GM23248 (cell line): ENCODE results near the gene PHACTR3. TPM values are rescaled to one million over a fixed set of nuclear protein-coding genes. Genes with fewer than 3 reads are reported as not detected.

Source experiments
- DNase-seq: peaks from one replicate; pipeline ENCODE4 v3.0.0-alpha.2; 2015
- H2AFZ ChIP-seq: fragments of 200-600 bp; sonication (generic); 2 replicates; pipeline ENCODE4 v1.6.1; 2016; ENCODE audit warnings: antibody characterized with exemption
- H3F3A ChIP-seq: fragments of 200-600 bp; sonication (generic); 2 replicates; pipeline ENCODE4 v1.6.1; 2016; ENCODE audit warnings: mild to moderate bottlenecking, antibody characterized with exemption, mixed run types; ENCODE audit not compliant: insufficient read depth
- H3K27ac ChIP-seq: fragments of 200-600 bp; sonication (generic); 2 replicates; pipeline ENCODE4 v1.5.1; 2016; ENCODE audit warnings: mild to moderate bottlenecking
- H3K27me3 ChIP-seq: fragments of 200-600 bp; sonication (generic); replicated peaks from 2 replicates; pipeline ENCODE4 v1.6.1; 2016; ENCODE audit warnings: mild to moderate bottlenecking; ENCODE audit not compliant: insufficient read depth
- H3K36me3 ChIP-seq: fragments of 200-600 bp; sonication (generic); 2 replicates; pipeline ENCODE4 v1.6.1; 2016; ENCODE audit warnings: low read depth, mild to moderate bottlenecking
- H3K4me1 ChIP-seq: fragments of 200-600 bp; sonication (generic); 2 replicates; pipeline ENCODE4 v1.6.1; 2016; ENCODE audit warnings: mild to moderate bottlenecking; ENCODE audit not compliant: insufficient read depth
- H3K4me2 ChIP-seq: fragments of 200-600 bp; sonication (generic); one replicate; pipeline ENCODE4 v1.6.1; 2016; ENCODE audit warnings: mild to moderate bottlenecking; ENCODE audit not compliant: unreplicated experiment
- H3K4me3 ChIP-seq: fragments of 200-600 bp; sonication (generic); 2 replicates; pipeline ENCODE4 v1.5.1; 2016; ENCODE audit warnings: mild to moderate bottlenecking
- H3K79me2 ChIP-seq: fragments of 200-600 bp; sonication (generic); 2 replicates; pipeline ENCODE4 v1.6.1; 2016; ENCODE audit warnings: mild to moderate bottlenecking; ENCODE audit not compliant: insufficient read depth
- H3K9ac ChIP-seq: fragments of 200-600 bp; sonication (generic); 2 replicates; pipeline ENCODE4 v1.6.1; 2016; ENCODE audit warnings: mild to moderate bottlenecking
- H3K9me2 ChIP-seq: fragments of 200-600 bp; sonication (generic); 2 replicates; pipeline ENCODE4 v1.6.1; 2016; ENCODE audit warnings: mixed run types, mild to moderate bottlenecking, moderate library complexity; ENCODE audit not compliant: insufficient read depth
- H3K9me3 ChIP-seq: fragments of 200-600 bp; sonication (generic); one replicate; pipeline ENCODE4 v1.6.1; 2017; ENCODE audit warnings: low read depth
- H4K20me1 ChIP-seq: fragments of 200-600 bp; sonication (generic); 2 replicates; pipeline ENCODE4 v1.6.0; 2016; ENCODE audit not compliant: insufficient read depth
- EZH2 ChIP-seq: fragments of 200-600 bp; sonication (generic); IDR thresholded peaks from 2 replicates; pipeline ENCODE4 v1.6.1; 2018; ENCODE audit warnings: antibody characterized with exemption, mild to moderate bottlenecking; ENCODE audit not compliant: insufficient read depth, poor library complexity, severe bottlenecking
- EZH2phosphoT487 ChIP-seq: fragments of 200-600 bp; sonication (generic); IDR thresholded peaks from 2 replicates; pipeline ENCODE4 v1.6.1; 2018; ENCODE audit warnings: antibody characterized with exemption, moderate library complexity, mild to moderate bottlenecking, low read depth; ENCODE audit not compliant: insufficient read depth
- WGBS, 2 experiments: methylation state at CpG; one replicate each; pipeline ENCODE4 v1.1.6; 2015 to 2017; ENCODE audit warnings: low lambda C conversion rate in 2 of 2, low coverage in 1 of 2; ENCODE audit errors: missing lambda C conversion rate in 2 of 2; 5-methylcytosine and 5-hydroxymethylcytosine counted together
- in situ Hi-C: fragments of 300-500 bp; cut with MboI; formaldehyde crosslinking; loops from 2 replicates; pipeline ENCODE4 v1.15.0; 2020
- polyA plus RNA-seq: library from polyadenylated mRNA; unstranded; fragments of >200 nt; fragmentation: Nextera tagmentation; extraction: Ambion mirVana; gene quantifications from 2 replicates; pipeline ENCODE4 v1.2.1, GENCODE V29; 2016
- total RNA-seq: library from RNA; depleted of rRNA; stranded (reverse); fragments of >200 nt; shearing (Covaris generic); gene quantifications from 2 replicates; pipeline ENCODE4 v1.2.3, GENCODE V29; 2014

The PHACTR3 gene
- total and polyA plus RNA-seq, 2 experiments from 2014 or later: not detected

GRCh38 chr20:59782986-59783640, 178.8 kb downstream of the PHACTR3 start:
- Histone ChIP-seq H3K27me3 (no peaks in the 10 kb centered on the region), H3K9me2 (no peaks in the 10 kb centered on the region), H3K27ac (no peak overlapping the region), H3K4me1 (no peaks in the 10 kb centered on the region), H3K9ac (no peak overlapping the region), H3K9me3 (no peaks in the 10 kb centered on the region), H2AFZ (no peak overlapping the region), H4K20me1 (no peaks in the 10 kb centered on the region), H3K4me2 (no peak overlapping the region), H3K79me2 (no peaks in the 10 kb centered on the region), H3K36me3 (no peaks in the 10 kb centered on the region), H3F3A (no peaks in the 10 kb centered on the region), H3K4me3 (no peak overlapping the region)
- 24 to 27% methylated on average over 14 of the region's 14 CpGs for WGBS, 2 experiments
- DNase-seq: peak; percentile 56
- no peak for TF ChIP-seq EZH2phosphoT487
- TF ChIP-seq EZH2: no peak
- in situ Hi-C loops: no loop called here

- Histone ChIP-seq H2AFZ (no peak overlapping the region), H3K9me3 (no peaks in the 10 kb centered on the region), H3F3A (no peaks in the 10 kb centered on the region), H3K9me2 (no peaks in the 10 kb centered on the region), H3K4me3 (no peak overlapping the region), H3K4me1 (no peaks in the 10 kb centered on the region), H3K27me3 (no peaks in the 10 kb centered on the region), H3K36me3 (no peaks in the 10 kb centered on the region), H3K79me2 (no peaks in the 10 kb centered on the region), H4K20me1 (no peaks in the 10 kb centered on the region), H3K27ac (no peak overlapping the region), H3K4me2 (no peak overlapping the region), H3K9ac (no peak overlapping the region)
- in situ Hi-C loops: no loop called here
- 38 to 45% methylated on average over 6 of the region's 6 CpGs for WGBS, 2 experiments
- no peak for DNase-seq
- TF ChIP-seq EZH2phosphoT487 (no peak), EZH2 (no peak)
These were observed 179.3 kb downstream of the PHACTR3 start for GRCh38 chr20:59783641-59784010.

- Histone ChIP-seq H3F3A (no peaks in the 10 kb centered on the region), H3K9ac (no peak overlapping the region), H3K79me2 (no peaks in the 10 kb centered on the region), H3K36me3 (no peaks in the 10 kb centered on the region), H3K4me3 (no peak overlapping the region), H3K4me1 (no peaks in the 10 kb centered on the region), H3K4me2 (no peak overlapping the region), H3K9me3 (no peaks in the 10 kb centered on the region), H3K27ac (no peak overlapping the region), H2AFZ (no peak overlapping the region), H4K20me1 (no peaks in the 10 kb centered on the region), H3K9me2 (no peaks in the 10 kb centered on the region), H3K27me3 (no peaks in the 10 kb centered on the region)
- 77 to 86% methylated on average over 5 of the region's 5 CpGs for WGBS, 2 experiments
- in situ Hi-C loops: no loop called here
- no peak for DNase-seq
- TF ChIP-seq EZH2 (no peak), EZH2phosphoT487 (no peak)
These were observed 180.0 kb downstream of the PHACTR3 start for GRCh38 chr20:59784365-59784764.

- H3K9ac ChIP-seq: no peak overlapping the region
- no peaks in the 10 kb centered on the region for H3F3A ChIP-seq
- TF ChIP-seq EZH2phosphoT487 (no peak), EZH2 (no peak)
- H3K4me1 ChIP-seq: no peaks in the 10 kb centered on the region
- H3K79me2 ChIP-seq: no peaks in the 10 kb centered on the region
- WGBS, 2 experiments: 62 to 70% methylated on average over 13 to 16 of the region's 16 CpGs
- 0 out of 2 replicates have a peak, but pooled peaks cover 6% of the 10 kb centered on the region for H3K27me3 ChIP-seq
- no peak overlapping the region for H3K4me2 ChIP-seq
- H3K9me3 ChIP-seq: no peaks in the 10 kb centered on the region
- H3K9me2 ChIP-seq: no peaks in the 10 kb centered on the region
- no peak overlapping the region for H2AFZ ChIP-seq
- in situ Hi-C loops: no loop called here
- no peaks in the 10 kb centered on the region for H4K20me1 ChIP-seq
- DNase-seq: no peak
- no peak overlapping the region for H3K27ac ChIP-seq
- H3K36me3 ChIP-seq: no peaks in the 10 kb centered on the region
- H3K4me3 ChIP-seq: no peak overlapping the region
These were observed 180.7 kb downstream of the PHACTR3 start for GRCh38 chr20:59784791-59785668.
